ENCODE measurements around the gene PAH. TPM values are rescaled to one million over a fixed set of nuclear protein-coding genes. Genes with fewer than 3 reads are reported as not detected.
A peak's percentile ranks its signal among the peaks of the same experiment; 100 is the strongest.

The PAH gene
- total RNA-seq, 4 donors from 2014 or later, result not detected

DNA sequence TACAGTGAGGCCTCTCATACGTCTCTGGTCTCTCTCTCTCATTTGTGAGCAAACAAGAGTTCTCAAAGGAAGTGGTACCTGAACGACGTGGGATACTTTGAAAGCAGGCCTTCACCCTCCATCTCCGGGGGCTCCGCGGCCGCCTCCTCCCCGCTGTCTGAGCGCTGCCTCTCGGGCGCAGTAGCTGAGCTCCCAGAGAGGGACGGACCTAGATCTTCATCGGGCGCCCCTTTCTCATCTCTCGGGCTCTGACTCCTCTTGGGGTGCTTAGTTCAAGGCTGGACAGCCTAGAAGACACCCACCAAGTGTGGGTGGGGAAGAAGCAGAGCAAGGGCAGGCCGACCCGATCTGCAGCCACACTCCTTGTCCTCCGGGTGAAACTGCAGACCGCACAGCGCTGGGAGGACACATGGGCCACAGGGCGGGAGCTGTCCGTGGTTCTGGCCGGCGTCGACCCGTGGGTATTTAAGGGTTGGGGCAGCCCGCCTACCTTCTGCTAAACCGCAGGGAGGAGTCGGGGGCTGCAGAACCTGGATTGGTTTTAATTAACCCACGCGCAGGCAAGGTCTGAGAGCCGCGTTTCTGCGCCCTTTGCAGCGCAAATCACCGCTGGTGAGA is 92.7 kb downstream of the PAH start:
- Histone ChIP-seq H3K4me1 (no peaks in the 10 kb centered on the region), H3K4me3 (no peak overlapping the region), H3K36me3 (no peaks in the 10 kb centered on the region), H3K27me3 (peaks cover 16% of the 10 kb centered on the region), H3K9me3 (no peaks in the 10 kb centered on the region), H3K27ac (no peak overlapping the region)
- no peak for TF ChIP-seq POLR2AphosphoS5 (IDR thresholded peaks at IDR 0.05)
- no peak for TF ChIP-seq POLR2A (IDR thresholded peaks at IDR 0.05)
- TF ChIP-seq EP300 (IDR thresholded peaks at IDR 0.05; ENCODE audit: low read depth), result no peak
- TF ChIP-seq, protein P1, sequence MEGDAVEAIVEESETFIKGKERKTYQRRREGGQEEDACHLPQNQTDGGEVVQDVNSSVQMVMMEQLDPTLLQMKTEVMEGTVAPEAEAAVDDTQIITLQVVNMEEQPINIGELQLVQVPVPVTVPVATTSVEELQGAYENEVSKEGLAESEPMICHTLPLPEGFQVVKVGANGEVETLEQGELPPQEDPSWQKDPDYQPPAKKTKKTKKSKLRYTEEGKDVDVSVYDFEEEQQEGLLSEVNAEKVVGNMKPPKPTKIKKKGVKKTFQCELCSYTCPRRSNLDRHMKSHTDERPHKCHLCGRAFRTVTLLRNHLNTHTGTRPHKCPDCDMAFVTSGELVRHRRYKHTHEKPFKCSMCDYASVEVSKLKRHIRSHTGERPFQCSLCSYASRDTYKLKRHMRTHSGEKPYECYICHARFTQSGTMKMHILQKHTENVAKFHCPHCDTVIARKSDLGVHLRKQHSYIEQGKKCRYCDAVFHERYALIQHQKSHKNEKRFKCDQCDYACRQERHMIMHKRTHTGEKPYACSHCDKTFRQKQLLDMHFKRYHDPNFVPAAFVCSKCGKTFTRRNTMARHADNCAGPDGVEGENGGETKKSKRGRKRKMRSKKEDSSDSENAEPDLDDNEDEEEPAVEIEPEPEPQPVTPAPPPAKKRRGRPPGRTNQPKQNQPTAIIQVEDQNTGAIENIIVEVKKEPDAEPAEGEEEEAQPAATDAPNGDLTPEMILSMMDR (IDR thresholded peaks at IDR 0.05), result no peak
- DNase-seq, result no peak
- intact Hi-C loops (cut with DNase I; ENCODE audit: low total_unique reads) (no loop called here), in situ Hi-C loops (cut with MboI; ENCODE audit: low pct_ligation_motif_present in 1 of 4, low pct_unique_long_range_greater_than_20kb in 1 of 4, low sequenced_read_pairs in 3 of 4) (no loop called here)
- 26% methylated on average over 33 of the region's 36 CpGs; no CpG with 5 or more reads in 1 of the 2 donors for WGBS, 2 donors (ENCODE audit: low coverage in 1 of 2)

DNA sequence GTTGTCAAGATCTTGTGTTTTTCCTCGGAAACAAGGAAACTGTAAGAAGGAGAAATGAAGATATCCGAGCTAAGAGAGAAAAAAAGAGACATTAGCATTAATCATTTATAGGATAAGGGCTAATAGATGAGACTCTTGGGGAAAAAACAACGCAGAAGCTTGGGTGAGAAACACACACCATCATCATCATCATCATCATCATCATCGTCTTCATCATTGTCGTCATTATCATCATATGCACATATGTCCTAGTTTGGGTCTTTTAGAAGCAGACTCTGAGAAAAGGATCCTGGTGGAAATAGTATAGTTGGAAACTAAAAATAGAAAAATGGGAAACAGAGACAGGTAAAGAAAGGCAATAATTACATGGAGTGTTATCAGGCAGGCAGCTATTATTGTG is 95.9 kb downstream of the PAH start:
- in situ Hi-C loops (cut with MboI; ENCODE audit: low pct_ligation_motif_present in 1 of 4, low pct_unique_long_range_greater_than_20kb in 1 of 4, low sequenced_read_pairs in 3 of 4) (no loop called here), intact Hi-C loops (cut with DNase I; ENCODE audit: low total_unique reads) (no loop called here)
- Histone ChIP-seq H3K4me1 (no peaks in the 10 kb centered on the region), H3K27ac (no peak overlapping the region), H3K9me3 (no peaks in the 10 kb centered on the region), H3K27me3 (peaks cover 19% of the 10 kb centered on the region), H3K4me3 (no peak overlapping the region), H3K36me3 (no peaks in the 10 kb centered on the region)
- 67 to 77% methylated on average over 2 to 5 of the region's 5 CpGs for WGBS, 2 donors (ENCODE audit: low coverage in 1 of 2)
- DNase-seq, result no peak
- TF ChIP-seq EP300 (IDR thresholded peaks at IDR 0.05; ENCODE audit: low read depth) (no peak), POLR2A (IDR thresholded peaks at IDR 0.05) (no peak)
- TF ChIP-seq, protein P1 (IDR thresholded peaks at IDR 0.05), result no peak

DNA sequence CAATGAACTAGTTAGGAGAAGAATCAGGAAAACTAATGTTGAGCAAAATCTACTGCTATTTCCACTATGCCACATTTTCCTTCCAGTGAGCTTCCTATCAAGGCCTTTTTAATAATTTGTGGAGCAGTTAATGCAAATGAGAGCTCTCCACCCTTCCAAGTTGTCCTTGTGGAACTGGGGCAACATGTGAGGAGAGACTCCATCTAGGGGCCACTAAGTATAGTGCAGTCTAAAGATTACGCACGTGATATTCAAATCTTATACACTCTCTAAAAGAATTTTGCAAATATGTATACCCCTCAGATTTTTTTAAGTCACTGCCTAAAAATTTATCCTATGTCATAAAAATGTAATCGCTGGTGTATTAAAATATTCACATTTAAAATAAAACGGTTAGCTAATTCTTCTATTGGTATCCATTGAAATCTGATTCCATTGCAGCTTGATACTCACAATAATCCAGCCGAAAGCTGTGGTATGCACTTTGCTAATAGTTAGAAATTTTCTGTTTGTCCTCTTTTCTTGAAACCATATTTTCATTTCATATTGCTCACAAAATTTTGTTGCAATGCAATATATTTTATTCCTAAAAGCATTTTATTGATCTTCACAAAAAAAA is 100.1 kb downstream of the PAH start:
- Histone ChIP-seq H3K4me3 (no peak overlapping the region), H3K27me3 (peaks cover 3% of the 10 kb centered on the region), H3K9me3 (no peaks in the 10 kb centered on the region), H3K27ac (no peak overlapping the region), H3K4me1 (no peaks in the 10 kb centered on the region), H3K36me3 (no peaks in the 10 kb centered on the region)
- TF ChIP-seq, protein P1 (IDR thresholded peaks at IDR 0.05), result peak; percentile 23 to 55 (median 35)
- TF ChIP-seq POLR2AphosphoS5 (IDR thresholded peaks at IDR 0.05), result no peak
- TF ChIP-seq POLR2A (IDR thresholded peaks at IDR 0.05), result no peak
- no peak for TF ChIP-seq EP300 (IDR thresholded peaks at IDR 0.05; ENCODE audit: low read depth)
- in situ Hi-C loops (cut with MboI; ENCODE audit: low pct_ligation_motif_present in 1 of 4, low pct_unique_long_range_greater_than_20kb in 1 of 4, low sequenced_read_pairs in 3 of 4), result no loop called here
- DNase-seq, result no peak
- intact Hi-C loops (cut with DNase I; ENCODE audit: low total_unique reads), result no loop called here
- 4 to 20% methylated on average over 5 of the region's 5 CpGs for WGBS, 2 donors (ENCODE audit: low coverage in 1 of 2)

DNA sequence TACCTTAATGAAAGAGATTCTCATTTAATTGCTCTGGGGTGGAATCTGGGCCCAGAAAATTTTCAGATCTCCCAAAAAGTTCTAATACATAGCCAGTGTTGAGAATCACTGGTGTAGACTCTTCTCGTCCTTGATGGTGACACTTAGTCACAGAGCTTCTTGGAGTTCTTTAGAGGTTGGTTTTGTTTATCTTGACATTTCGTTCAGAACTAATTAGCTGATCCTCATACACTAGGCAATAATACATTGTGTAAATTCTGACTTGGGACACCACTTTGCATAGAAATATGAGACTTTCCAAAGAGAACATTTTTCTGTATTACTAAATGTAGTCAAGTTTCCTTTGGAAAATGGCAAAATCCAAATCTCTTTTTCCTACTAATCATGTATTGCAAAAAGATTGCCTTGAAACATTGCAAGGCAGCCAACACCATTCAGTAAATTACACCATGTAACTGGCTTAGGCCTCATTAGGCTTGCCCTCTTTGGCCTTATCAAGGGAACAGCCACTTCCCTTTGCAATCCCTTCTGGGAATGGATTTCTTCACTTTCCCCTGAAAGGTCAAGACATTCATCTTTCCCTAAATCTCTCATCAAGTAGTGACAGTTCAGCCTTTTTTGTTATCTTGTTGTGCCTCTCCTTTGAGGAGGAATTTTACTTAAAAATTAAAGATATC is 102.2 kb downstream of the PAH start:
- H3K9me3 ChIP-seq, result no peaks in the 10 kb centered on the region
- TF ChIP-seq POLR2AphosphoS5 (IDR thresholded peaks at IDR 0.05) (peak in 1 of 3 donors; percentile 33), EP300 (IDR thresholded peaks at IDR 0.05; ENCODE audit: low read depth) (no peak)
- no peak overlapping the region for H3K4me3 ChIP-seq
- intact Hi-C loops (cut with DNase I; ENCODE audit: low total_unique reads), result no loop called here
- no peaks in the 10 kb centered on the region for H3K4me1 ChIP-seq
- 66 to 67% methylated on average over 2 of the region's 2 CpGs for WGBS, 2 donors (ENCODE audit: low coverage in 1 of 2)
- H3K27me3 ChIP-seq, result peaks cover 3% of the 10 kb centered on the region
- in situ Hi-C loops (cut with MboI; ENCODE audit: low pct_ligation_motif_present in 1 of 4, low pct_unique_long_range_greater_than_20kb in 1 of 4, low sequenced_read_pairs in 3 of 4), result no loop called here
- H3K36me3 ChIP-seq, result no peaks in the 10 kb centered on the region
- DNase-seq, result no peak
- no peak overlapping the region for H3K27ac ChIP-seq

All from transverse colon (tissue), 4 donors.